HEK293T (cell line): ENCODE measurements around the gene MX1.

Source experiments
- CTBP1 ChIP-seq: fragments of 450-650 bp; IDR thresholded peaks from 2 replicates; pipeline ENCODE4 v1.6.1; 2016; ENCODE audit warnings: borderline replicate concordance
- ELF4 ChIP-seq: fragments of 450-650 bp; IDR thresholded peaks from 2 replicates; pipeline ENCODE4 v1.6.1; 2017; ENCODE audit warnings: antibody characterized with exemption

GRCh38 chr21:41399246-41399800 lies 26.7 kb upstream of the MX1 start:
- TF ChIP-seq CTBP1 (no peak), ELF4 (no peak)
